Nephron (organoid): ENCODE results near the gene MT1M.
"Not testable (repeated sequence)": the region's sequence is repeated elsewhere in the genome, so short reads cannot be mapped to it uniquely, and the experiment has no call there.

Source experiments
- H3K27ac Mint-ChIP-seq, 3 experiments: 2 replicates each; pipeline ENCODE4 v1.8.0; 2020; ENCODE audit warnings: mixed read lengths in 3 of 3, mild to moderate bottlenecking in 2 of 3, moderate library complexity in 1 of 3
- H3K27me3 Mint-ChIP-seq: 2 replicates; pipeline ENCODE4 v1.8.0; 2021; ENCODE audit warnings: low read depth, mild to moderate bottlenecking, moderate library complexity, mixed read lengths
- H3K36me3 Mint-ChIP-seq: 2 replicates; pipeline ENCODE4 v1.8.0; 2020; ENCODE audit warnings: low read depth, mixed read lengths
- H3K4me1 Mint-ChIP-seq: 2 replicates; pipeline ENCODE4 v1.8.0; 2020; ENCODE audit warnings: mixed read lengths
- H3K4me3 Mint-ChIP-seq, 3 experiments: 2 replicates each; pipeline ENCODE4 v1.8.0; 2020; ENCODE audit warnings: mild to moderate bottlenecking in 3 of 3, mixed read lengths in 3 of 3, moderate library complexity in 2 of 3
- H3K9me3 Mint-ChIP-seq: 2 replicates; pipeline ENCODE4 v1.8.0; 2020; ENCODE audit warnings: mixed read lengths
- TF ChIP-seq, protein P1 (sequence below), 3 experiments: fragments of 200-600 bp; sonication (generic); IDR thresholded peaks; one replicate each; pipeline ENCODE4 v1.5.0; 2021; ENCODE audit warnings: antibody characterized with exemption in 3 of 3; ENCODE audit not compliant: unreplicated experiment in 3 of 3

The MT1M gene

DNA sequence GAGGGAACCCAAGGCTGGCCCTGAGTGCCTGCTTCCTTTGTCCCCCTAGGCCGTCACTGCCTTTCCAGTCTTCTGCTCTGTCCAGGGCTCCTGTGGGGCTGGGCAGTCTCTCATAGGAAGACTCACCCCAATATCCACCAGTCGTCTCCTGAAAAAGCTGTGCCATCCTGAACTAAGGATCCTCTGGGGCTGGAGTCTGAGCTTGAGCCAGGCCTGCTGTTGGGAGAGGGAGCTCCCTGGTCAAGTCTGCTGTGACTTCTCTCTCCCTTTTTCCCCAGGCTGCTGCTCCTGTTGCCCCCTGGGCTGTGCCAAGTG is 38.1 kb downstream of the MT1M start:
- TF ChIP-seq, protein P1, sequence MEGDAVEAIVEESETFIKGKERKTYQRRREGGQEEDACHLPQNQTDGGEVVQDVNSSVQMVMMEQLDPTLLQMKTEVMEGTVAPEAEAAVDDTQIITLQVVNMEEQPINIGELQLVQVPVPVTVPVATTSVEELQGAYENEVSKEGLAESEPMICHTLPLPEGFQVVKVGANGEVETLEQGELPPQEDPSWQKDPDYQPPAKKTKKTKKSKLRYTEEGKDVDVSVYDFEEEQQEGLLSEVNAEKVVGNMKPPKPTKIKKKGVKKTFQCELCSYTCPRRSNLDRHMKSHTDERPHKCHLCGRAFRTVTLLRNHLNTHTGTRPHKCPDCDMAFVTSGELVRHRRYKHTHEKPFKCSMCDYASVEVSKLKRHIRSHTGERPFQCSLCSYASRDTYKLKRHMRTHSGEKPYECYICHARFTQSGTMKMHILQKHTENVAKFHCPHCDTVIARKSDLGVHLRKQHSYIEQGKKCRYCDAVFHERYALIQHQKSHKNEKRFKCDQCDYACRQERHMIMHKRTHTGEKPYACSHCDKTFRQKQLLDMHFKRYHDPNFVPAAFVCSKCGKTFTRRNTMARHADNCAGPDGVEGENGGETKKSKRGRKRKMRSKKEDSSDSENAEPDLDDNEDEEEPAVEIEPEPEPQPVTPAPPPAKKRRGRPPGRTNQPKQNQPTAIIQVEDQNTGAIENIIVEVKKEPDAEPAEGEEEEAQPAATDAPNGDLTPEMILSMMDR (IDR thresholded peaks at IDR 0.05; ENCODE audit: unreplicated experiment in 3 of 3) = no peak
- Mint-ChIP-seq H3K27me3 (peaks cover 100% of the 10 kb centered on the region), H3K4me3 (peak overlapping the region in 2 of 3 experiments; percentile 21 to 47), H3K27ac (peak overlapping the region in 1 of 3 experiments; percentile 48), H3K9me3 (no peaks in the 10 kb centered on the region), H3K4me1 (peaks cover 17% of the 10 kb centered on the region), H3K36me3 (no peaks in the 10 kb centered on the region)

GRCh38 chr16:56671691-56672090 is 39.2 kb downstream of the MT1M start:
- H3K4me1 Mint-ChIP-seq = peaks cover 21% of the 10 kb centered on the region
- peaks cover 100% of the 10 kb centered on the region for H3K27me3 Mint-ChIP-seq
- not testable (repeated sequence) for H3K9me3 Mint-ChIP-seq, H3K27ac Mint-ChIP-seq, H3K36me3 Mint-ChIP-seq
- H3K4me3 Mint-ChIP-seq = peak overlapping the region in 1 of 3 experiments; percentile 6

GRCh38 chr16:56672171-56672570 is 39.7 kb downstream of the MT1M start:
- H3K27me3 Mint-ChIP-seq = peaks cover 100% of the 10 kb centered on the region
- not testable (repeated sequence) for H3K27ac Mint-ChIP-seq, H3K36me3 Mint-ChIP-seq, H3K4me3 Mint-ChIP-seq, H3K9me3 Mint-ChIP-seq
- H3K4me1 Mint-ChIP-seq = peaks cover 21% of the 10 kb centered on the region

DNA sequence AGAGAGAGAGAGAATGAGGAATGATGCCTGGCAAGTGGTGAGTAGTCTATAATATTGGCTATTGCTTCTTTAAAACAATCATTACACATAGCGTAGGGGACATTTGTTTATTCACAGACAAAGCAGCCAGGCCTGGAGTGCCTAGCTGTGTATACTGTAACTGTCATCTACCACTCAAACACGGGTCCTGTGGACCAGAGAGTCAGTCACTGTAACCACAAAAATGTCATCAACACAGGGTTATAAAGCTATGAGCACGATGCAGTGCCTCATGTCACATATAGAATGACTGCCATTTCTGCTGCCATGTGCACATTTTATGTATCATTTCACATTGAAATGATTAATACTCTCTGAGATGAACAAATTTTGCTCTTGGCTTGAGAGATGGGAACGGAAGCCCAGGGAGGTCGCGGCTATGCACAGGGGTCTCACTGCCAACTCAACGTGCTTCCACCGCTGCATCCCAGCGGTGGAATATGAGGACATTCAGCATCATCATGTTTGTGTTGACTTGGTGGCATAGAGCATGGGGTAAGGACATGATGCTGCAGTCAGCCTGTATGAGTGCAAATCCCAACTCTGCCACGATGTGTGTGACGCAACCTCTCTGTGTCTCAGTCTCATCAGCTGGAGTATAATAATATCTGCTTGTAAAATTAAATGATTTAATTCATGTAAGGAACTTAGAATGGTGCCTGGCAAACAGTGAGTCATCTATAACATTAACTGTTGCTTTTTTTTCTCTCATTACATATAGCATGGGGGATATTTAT is 40.5 kb downstream of the MT1M start:
- Mint-ChIP-seq H3K9me3 (no peaks in the 10 kb centered on the region), H3K4me3 (no peak overlapping the region), H3K36me3 (no peaks in the 10 kb centered on the region), H3K27me3 (peaks cover 100% of the 10 kb centered on the region), H3K27ac (no peak overlapping the region), H3K4me1 (peaks cover 21% of the 10 kb centered on the region)
- TF ChIP-seq, protein P1 (IDR thresholded peaks at IDR 0.05; ENCODE audit: unreplicated experiment in 3 of 3) = no peak

DNA sequence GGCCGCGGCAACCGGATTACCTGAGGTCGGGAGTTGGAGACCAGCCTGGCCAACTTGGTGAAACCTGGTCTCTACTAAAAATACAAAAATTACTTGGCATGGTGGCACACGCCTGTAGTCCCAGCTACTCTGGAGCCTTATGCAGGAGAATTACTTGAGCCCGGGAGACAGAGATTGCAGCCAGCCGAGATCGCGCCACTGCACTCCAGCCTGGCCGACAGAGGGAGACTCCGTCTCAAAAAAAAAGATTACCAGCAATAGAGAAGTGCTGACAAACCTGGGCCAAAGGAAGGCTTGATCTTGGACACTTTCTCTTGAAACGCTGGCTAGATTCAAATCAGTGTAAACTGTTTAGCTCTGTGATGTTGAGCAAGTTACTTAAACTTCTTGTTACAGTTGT is 41.5 kb downstream of the MT1M start:
- Mint-ChIP-seq H3K27me3 (peaks cover 98% of the 10 kb centered on the region), H3K36me3 (no peaks in the 10 kb centered on the region), H3K27ac (no peak overlapping the region), H3K4me3 (peak overlapping the region in 1 of 3 experiments; percentile 10), H3K4me1 (peaks cover 14% of the 10 kb centered on the region), H3K9me3 (no peaks in the 10 kb centered on the region)
- TF ChIP-seq, protein P1 (IDR thresholded peaks at IDR 0.05; ENCODE audit: unreplicated experiment in 3 of 3) = peak; percentile 44 to 54 (median 52)

- not testable (repeated sequence) for H3K27ac Mint-ChIP-seq, H3K9me3 Mint-ChIP-seq, H3K36me3 Mint-ChIP-seq, H3K4me3 Mint-ChIP-seq
- Mint-ChIP-seq H3K27me3 (peaks cover 97% of the 10 kb centered on the region), H3K4me1 (peaks cover 14% of the 10 kb centered on the region)
These were observed 42.1 kb downstream of the MT1M start for GRCh38 chr16:56674570-56674969.

DNA sequence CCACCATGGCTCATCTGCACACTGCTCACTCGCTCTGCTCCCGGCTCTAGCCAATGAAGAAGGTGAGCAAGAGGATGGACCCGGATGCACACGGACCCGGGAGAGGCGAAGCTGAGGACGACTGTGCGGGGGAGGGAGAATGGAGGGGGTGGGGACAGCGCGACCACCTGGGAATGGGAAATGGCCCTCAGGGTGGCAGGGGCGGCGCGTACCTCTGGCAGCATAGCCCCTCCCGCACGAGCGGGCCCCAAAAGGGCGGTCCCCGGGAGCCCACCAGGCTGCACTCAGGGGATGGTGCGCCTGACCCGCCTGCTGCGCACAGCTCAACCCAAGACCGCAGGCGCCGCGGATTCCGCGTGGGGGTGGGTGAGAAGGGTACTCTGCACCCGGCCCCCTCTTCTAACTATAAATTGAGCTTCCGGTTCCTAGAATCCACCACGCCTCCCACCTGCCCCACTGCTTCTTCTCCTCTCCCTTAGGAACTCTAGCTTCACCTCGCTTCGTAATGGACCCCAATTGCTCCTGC is 43.3 kb downstream of the MT1M start:
- TF ChIP-seq, protein P1 (IDR thresholded peaks at IDR 0.05; ENCODE audit: unreplicated experiment in 3 of 3) = no peak
- Mint-ChIP-seq H3K4me1 (peaks cover 14% of the 10 kb centered on the region), H3K27me3 (peaks cover 92% of the 10 kb centered on the region), H3K9me3 (no peaks in the 10 kb centered on the region), H3K36me3 (no peaks in the 10 kb centered on the region), H3K4me3 (peak overlapping the region; percentile 65 to 79 (median 74)), H3K27ac (no peak overlapping the region)
